RWPE2 (cell line): ENCODE measurements around the gene HOXA9.

Experiments
- ATAC-seq: fragments of 200-7000 bp; cut with Tn5 transposase; 3 replicates; pipeline ENCODE4 v1.9.1; 2021; ENCODE audit warnings: low read depth
- DNase-seq: peaks from one replicate; pipeline ENCODE4 v3.0.0-alpha.2; 2020; ENCODE audit warnings: low spot score
- H3K27ac ChIP-seq: fragments of 450-650 bp; 2 replicates; pipeline ENCODE4 v1.5.1; 2017; ENCODE audit warnings: mild to moderate bottlenecking; ENCODE audit not compliant: poor library complexity, severe bottlenecking
- H3K27me3 ChIP-seq: fragments of 250-450 bp; sonication (Bioruptor Pico); 2 replicates; pipeline ENCODE4 v1.5.1; 2021; ENCODE audit warnings: mild to moderate bottlenecking, moderate library complexity; ENCODE audit not compliant: insufficient read depth, poor library complexity, severe bottlenecking
- H3K36me3 ChIP-seq: fragments of 250-450 bp; sonication (Bioruptor Pico); 2 replicates; pipeline ENCODE4 v1.5.1; 2020; ENCODE audit warnings: low read depth, mild to moderate bottlenecking, moderate library complexity
- H3K4me1 ChIP-seq: fragments of 250-450 bp; sonication (Bioruptor Pico); 2 replicates; pipeline ENCODE4 v1.5.1; 2021; ENCODE audit warnings: mild to moderate bottlenecking, moderate library complexity; ENCODE audit not compliant: insufficient read depth, poor library complexity, severe bottlenecking
- H3K4me3 ChIP-seq: fragments of 250-450 bp; sonication (Bioruptor Pico); 2 replicates; pipeline ENCODE4 v1.5.1; 2021; ENCODE audit warnings: mild to moderate bottlenecking, moderate library complexity; ENCODE audit not compliant: severe bottlenecking
- H3K9me3 ChIP-seq: fragments of 250-450 bp; sonication (Bioruptor Pico); 2 replicates; pipeline ENCODE4 v1.5.1; 2021; ENCODE audit warnings: mild to moderate bottlenecking, moderate library complexity; ENCODE audit not compliant: severe bottlenecking
- TF ChIP-seq, protein P1 (sequence below): fragments of 450-650 bp; IDR thresholded peaks from one replicate; pipeline ENCODE4 v1.5.1; 2017; ENCODE audit warnings: mild to moderate bottlenecking, moderate library complexity; ENCODE audit not compliant: poor library complexity, severe bottlenecking

Gene HOXA9

DNA sequence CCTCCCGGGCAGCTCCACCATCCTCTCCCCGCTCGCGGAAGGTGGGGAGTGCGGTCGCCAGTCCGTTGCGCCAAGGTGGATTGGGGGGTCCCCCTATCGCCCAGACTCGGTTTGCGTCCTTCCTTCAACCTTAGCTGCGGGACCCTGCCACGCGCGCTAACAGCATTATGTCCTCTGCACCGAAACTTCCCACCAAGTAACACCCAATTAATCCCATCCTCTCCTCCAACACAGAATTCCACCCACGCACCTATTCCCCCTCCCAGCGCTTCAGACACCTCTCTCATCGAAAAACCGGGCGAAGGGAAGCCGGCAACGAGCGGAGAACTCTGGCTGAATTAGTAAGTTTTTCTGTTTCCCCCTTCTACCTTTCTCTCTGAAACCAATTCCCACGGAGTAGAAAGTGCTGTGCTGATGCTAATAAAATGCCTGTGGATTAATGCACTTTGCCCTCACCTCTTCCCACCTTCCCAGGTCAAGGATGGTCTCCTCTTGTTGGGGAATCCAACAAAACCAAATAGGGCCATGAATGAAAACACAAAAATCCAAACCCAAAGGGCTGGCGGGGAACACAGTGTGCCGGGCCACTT lies 13.9 kb downstream of the HOXA9 start:
- peak overlapping the region; percentile 85 for H3K27ac ChIP-seq
- peaks cover 12% of the 10 kb centered on the region for H3K4me1 ChIP-seq
- H3K36me3 ChIP-seq: no peaks in the 10 kb centered on the region
- TF ChIP-seq, protein P1, sequence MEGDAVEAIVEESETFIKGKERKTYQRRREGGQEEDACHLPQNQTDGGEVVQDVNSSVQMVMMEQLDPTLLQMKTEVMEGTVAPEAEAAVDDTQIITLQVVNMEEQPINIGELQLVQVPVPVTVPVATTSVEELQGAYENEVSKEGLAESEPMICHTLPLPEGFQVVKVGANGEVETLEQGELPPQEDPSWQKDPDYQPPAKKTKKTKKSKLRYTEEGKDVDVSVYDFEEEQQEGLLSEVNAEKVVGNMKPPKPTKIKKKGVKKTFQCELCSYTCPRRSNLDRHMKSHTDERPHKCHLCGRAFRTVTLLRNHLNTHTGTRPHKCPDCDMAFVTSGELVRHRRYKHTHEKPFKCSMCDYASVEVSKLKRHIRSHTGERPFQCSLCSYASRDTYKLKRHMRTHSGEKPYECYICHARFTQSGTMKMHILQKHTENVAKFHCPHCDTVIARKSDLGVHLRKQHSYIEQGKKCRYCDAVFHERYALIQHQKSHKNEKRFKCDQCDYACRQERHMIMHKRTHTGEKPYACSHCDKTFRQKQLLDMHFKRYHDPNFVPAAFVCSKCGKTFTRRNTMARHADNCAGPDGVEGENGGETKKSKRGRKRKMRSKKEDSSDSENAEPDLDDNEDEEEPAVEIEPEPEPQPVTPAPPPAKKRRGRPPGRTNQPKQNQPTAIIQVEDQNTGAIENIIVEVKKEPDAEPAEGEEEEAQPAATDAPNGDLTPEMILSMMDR: no peak
- ATAC-seq: no peak
- DNase-seq: peak; percentile 63
- H3K9me3 ChIP-seq: no peaks in the 10 kb centered on the region
- peak overlapping the region; percentile 38 for H3K4me3 ChIP-seq
- no peaks in the 10 kb centered on the region for H3K27me3 ChIP-seq

DNA sequence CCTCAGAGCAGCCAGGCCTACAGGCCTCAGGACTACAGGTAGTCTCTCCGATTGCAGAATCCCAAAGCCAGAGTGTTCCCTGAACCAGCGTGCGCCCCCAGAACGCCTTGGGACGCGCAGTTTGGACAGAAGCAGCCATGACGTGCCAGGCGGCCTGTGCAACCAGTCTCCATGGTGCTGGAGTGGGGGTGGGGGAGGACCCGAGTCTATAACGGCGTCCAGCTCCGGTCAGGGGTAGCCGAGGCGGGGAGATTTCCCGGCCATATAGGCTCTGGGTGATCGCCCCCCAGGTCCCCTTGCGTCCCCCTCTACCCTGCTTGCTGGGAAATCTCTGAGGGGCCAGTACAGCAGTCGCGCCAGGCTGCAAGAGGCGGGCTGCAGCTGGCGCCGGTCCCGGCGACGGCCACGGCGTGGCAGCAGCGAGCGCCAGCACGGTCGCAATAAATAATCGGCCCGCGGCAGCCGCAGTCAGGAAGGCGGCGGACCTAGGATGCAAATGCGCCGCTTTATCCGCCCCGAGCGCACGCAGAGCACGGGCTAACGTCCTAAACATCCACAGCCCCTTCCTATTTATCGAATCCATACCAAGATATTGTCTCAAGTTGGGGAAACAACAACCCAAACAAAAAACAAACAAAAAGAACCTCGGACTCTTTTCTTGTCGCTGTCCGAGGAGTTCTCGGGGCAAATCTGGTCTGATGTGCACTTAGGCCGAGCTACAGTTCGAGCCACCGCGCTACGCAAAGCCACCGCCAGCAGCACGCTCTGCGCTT lies 14.6 kb downstream of the HOXA9 start:
- Histone ChIP-seq H3K9me3 (no peaks in the 10 kb centered on the region), H3K27ac (peak overlapping the region; percentile 85), H3K36me3 (no peaks in the 10 kb centered on the region), H3K4me1 (peaks cover 14% of the 10 kb centered on the region), H3K27me3 (no peaks in the 10 kb centered on the region), H3K4me3 (peak overlapping the region; percentile 38)
- TF ChIP-seq, protein P1: peak; percentile 92
- peak; percentile 41 for ATAC-seq
- peak; percentile 85 for DNase-seq

DNA sequence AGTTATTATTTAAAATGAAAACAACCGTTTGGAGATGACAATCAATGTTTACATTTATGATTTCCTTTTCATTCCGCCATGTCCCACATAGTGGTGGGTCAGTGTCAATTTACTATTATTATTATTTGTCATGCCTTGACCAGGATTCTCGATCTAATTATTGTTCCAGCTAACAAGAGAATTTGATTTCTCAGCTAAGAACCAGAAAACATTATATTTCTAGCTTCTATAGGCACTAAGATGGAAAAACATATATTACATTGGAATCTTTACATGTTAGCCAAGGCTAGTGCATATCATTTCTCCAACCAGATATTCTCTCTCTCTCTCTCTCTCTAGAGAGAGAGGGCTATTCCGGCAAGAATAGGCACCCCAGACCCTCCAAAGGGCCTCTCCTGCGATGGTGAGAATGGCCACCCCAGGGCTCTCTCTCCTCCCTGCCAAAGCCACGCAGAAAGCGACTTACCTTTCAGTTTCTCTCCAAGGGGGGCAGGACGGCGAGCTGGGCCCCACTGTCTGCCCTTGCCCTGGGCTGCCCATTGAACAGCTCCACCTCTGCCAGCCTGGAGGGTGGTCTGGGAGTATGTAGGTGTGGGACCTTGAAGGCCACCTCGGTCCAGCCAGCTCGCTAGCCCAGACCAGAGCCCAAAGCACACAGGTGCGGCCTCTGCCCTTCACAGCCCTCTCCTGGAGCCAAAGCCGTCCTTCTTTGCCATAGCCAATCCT lies 15.3 kb downstream of the HOXA9 start:
- Histone ChIP-seq H3K9me3 (no peaks in the 10 kb centered on the region), H3K4me3 (peak overlapping the region; percentile 38), H3K36me3 (no peaks in the 10 kb centered on the region), H3K4me1 (peaks cover 12% of the 10 kb centered on the region), H3K27me3 (no peaks in the 10 kb centered on the region), H3K27ac (peak overlapping the region; percentile 85)
- ATAC-seq (peak; percentile 13), DNase-seq (peak; percentile 56)
- TF ChIP-seq, protein P1: no peak

DNA sequence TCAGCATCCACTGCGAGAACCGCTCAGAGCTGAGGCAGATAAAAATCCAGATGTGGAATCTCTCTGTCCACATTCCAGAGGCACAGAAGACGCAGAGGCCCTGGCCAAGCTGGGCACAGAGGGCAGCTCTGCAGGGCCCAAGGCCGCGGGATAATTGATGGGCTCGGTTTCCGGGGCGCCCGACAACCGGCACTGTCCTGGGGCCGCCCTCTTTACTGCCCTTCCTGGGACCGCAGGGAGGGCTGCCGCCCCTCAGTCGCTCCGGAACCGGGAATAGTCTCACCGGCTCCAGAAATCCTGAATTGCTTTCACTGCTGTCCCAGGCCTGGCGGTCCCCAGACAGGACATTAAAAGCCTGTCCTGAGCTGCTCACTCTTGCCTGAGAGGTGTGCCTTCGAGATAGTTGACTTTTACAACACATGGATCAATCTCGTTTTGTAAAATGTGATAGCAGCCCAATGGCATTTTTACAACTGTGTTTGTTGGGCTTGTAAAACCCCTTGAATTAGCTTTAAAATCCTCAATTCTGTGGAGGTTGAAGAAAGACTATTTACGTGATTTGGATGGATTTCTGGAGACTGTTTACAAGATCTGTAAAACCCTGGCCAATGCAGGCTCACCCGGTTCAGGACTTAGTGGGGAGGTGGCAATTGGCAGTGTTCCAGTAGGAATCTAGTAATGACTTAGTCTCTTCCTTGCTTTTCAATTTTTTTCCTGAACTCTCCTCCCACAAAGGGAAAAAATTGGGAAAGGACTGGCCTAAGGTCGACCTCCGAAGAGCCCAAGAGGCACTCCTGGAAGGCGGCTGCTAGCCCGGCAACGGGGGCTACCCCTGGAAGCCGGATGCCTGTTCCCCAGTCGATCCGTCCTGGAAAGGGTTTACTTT lies 16.3 kb downstream of the HOXA9 start:
- Histone ChIP-seq H3K4me1 (peaks cover 9% of the 10 kb centered on the region), H3K27me3 (no peaks in the 10 kb centered on the region), H3K36me3 (peaks cover 3% of the 10 kb centered on the region; the same call in 1 of the 2 replicates), H3K27ac (peak overlapping the region; percentile 85), H3K9me3 (no peaks in the 10 kb centered on the region), H3K4me3 (peak overlapping the region; percentile 38)
- peak; percentile 4; the same call in 1 of the 3 replicates for ATAC-seq
- TF ChIP-seq, protein P1: no peak
- DNase-seq: no peak
